Caco-2 (cell line): ENCODE results near the gene FUT8. TPM values are rescaled to one million over a fixed set of nuclear protein-coding genes. Genes with fewer than 3 reads are reported as not detected.

Source experiments
- BruUV-seq: library from RNA; stranded (reverse); fragments of 400-500 nt; replicated peaks from 2 replicates; lab custom pipeline; 2021; lab: Mats Ljungman, UMichigan
- CTCF ChIA-PET: fragments of 300-600 bp; sonication (Branson Sonifier 250); formaldehyde crosslinking; loops from one replicate; lab custom pipeline; 2022; ENCODE audit warnings: antibody characterized with exemption; lab: Charles Lee
- POLR2A ChIA-PET: fragments of 300-600 bp; sonication (Branson Sonifier 250); formaldehyde crosslinking; loops from one replicate; lab custom pipeline; 2022; ENCODE audit warnings: antibody characterized with exemption; lab: Charles Lee
- DNase-seq, 2 experiments: peaks; one replicate each; pipeline versions ENCODE4 v3.0.0 to v3.0.0-alpha.2; 2020 to 2022
- H3K27me3 ChIP-seq: replicated peaks from 2 replicates; pipeline ENCODE4 v1.6.0; 2011; ENCODE audit warnings: low read length; ENCODE audit not compliant: control insufficient read depth, insufficient read depth
- H3K36me3 ChIP-seq: 2 replicates; pipeline ENCODE4 v1.5.1; 2011; ENCODE audit warnings: low read length; ENCODE audit not compliant: control insufficient read depth, insufficient read depth
- H3K4me1 ChIP-seq: fragments of 250-450 bp; sonication (Bioruptor Pico); 2 replicates; pipeline ENCODE4 v1.5.1; 2020; ENCODE audit warnings: mild to moderate bottlenecking
- H3K4me3 ChIP-seq: 2 replicates; pipeline ENCODE4 v1.5.1; 2011; ENCODE audit warnings: low read depth, mild to moderate bottlenecking, control low read depth, low read length
- H3K9me3 ChIP-seq: fragments of 250-450 bp; sonication (Bioruptor Pico); 2 replicates; pipeline ENCODE4 v1.5.1; 2020; ENCODE audit warnings: mild to moderate bottlenecking, moderate library complexity
- H3K27ac Mint-ChIP-seq: one replicate; pipeline ENCODE4 v1.8.0; 2022; ENCODE audit warnings: mixed read lengths; ENCODE audit not compliant: unreplicated experiment
- H3K27me3 Mint-ChIP-seq: one replicate; pipeline ENCODE4 v1.8.0; 2022; ENCODE audit warnings: mixed read lengths; ENCODE audit not compliant: insufficient read depth, unreplicated experiment
- H3K36me3 Mint-ChIP-seq: one replicate; pipeline ENCODE4 v1.8.0; 2022; ENCODE audit warnings: mild to moderate bottlenecking, mixed read lengths; ENCODE audit not compliant: insufficient read depth, unreplicated experiment
- H3K4me1 Mint-ChIP-seq: one replicate; pipeline ENCODE4 v1.8.0; 2022; ENCODE audit warnings: low read depth, mixed read lengths; ENCODE audit not compliant: unreplicated experiment
- H3K4me3 Mint-ChIP-seq: one replicate; pipeline ENCODE4 v1.8.0; 2022; ENCODE audit warnings: mild to moderate bottlenecking, moderate library complexity, mixed read lengths; ENCODE audit not compliant: unreplicated experiment
- H3K9me3 Mint-ChIP-seq: one replicate; pipeline ENCODE4 v1.8.0; 2022; ENCODE audit warnings: mixed read lengths; ENCODE audit not compliant: unreplicated experiment
- CTCF ChIP-seq, 2 experiments: fragments of 200-600 bp in 1 of 2; IDR thresholded peaks; 1 replicate in 1 of 2; 2 replicates in 1 of 2; pipeline versions ENCODE4 v1.5.1 to v1.8.0; 2011 to 2022; ENCODE audit warnings: antibody characterized with exemption in 1 of 2, control low read depth in 1 of 2, inconsistent platforms in 1 of 2, low read depth in 1 of 2, low read length in 1 of 2, mild to moderate bottlenecking in 1 of 2, moderate library complexity in 1 of 2; ENCODE audit not compliant: insufficient read depth in 1 of 2, severe bottlenecking in 1 of 2, unreplicated experiment in 1 of 2
- intact Hi-C: fragments of 100-400 bp; cut with micrococcal nuclease; formaldehyde crosslinking; loops from one replicate; pipeline ENCODE4 v1.10.0; 2022; ENCODE audit not compliant: unreplicated experiment
- total RNA-seq: library from RNA; stranded (reverse); gene quantifications from 2 replicates; pipeline ENCODE4 v1.2.3, GENCODE V29; 2022

The FUT8 gene
- total RNA-seq, 1 experiment from 2014 or later: 67.1 TPM

- no peak for DNase-seq
- Mint-ChIP-seq H3K9me3 (no peaks in the 10 kb centered on the region), H3K27me3 (no peaks in the 10 kb centered on the region), H3K36me3 (no peaks in the 10 kb centered on the region), H3K4me1 (no peaks in the 10 kb centered on the region), H3K27ac (no peak overlapping the region), H3K4me3 (no peak overlapping the region)
- no peak overlapping the region for H3K4me3 ChIP-seq
- no peak for TF ChIP-seq CTCF (IDR thresholded peaks at IDR 0.05; ENCODE audit: insufficient read depth in 1 of 2, low read depth in 1 of 2, low read length in 1 of 2, severe bottlenecking in 1 of 2, unreplicated experiment in 1 of 2)
- no peaks in the 10 kb centered on the region for H3K27me3 ChIP-seq
- H3K4me1 ChIP-seq: no peaks in the 10 kb centered on the region
- no peaks in the 10 kb centered on the region for H3K9me3 ChIP-seq
- H3K36me3 ChIP-seq: no peaks in the 10 kb centered on the region
- no TSS peak for BruUV-seq
- CTCF ChIA-PET: no interaction called here
- intact Hi-C loops: no loop called here
- POLR2A ChIA-PET: no interaction called here
These were observed 169.3 kb downstream of the FUT8 start for GRCh38 chr14:65581799-65582198.

GRCh38 chr14:65585216-65585615 is 172.7 kb downstream of the FUT8 start:
- Mint-ChIP-seq H3K9me3 (no peaks in the 10 kb centered on the region), H3K4me3 (no peak overlapping the region), H3K4me1 (peaks cover 8% of the 10 kb centered on the region), H3K27ac (no peak overlapping the region), H3K27me3 (no peaks in the 10 kb centered on the region), H3K36me3 (peaks cover 6% of the 10 kb centered on the region)
- H3K27me3 ChIP-seq: no peaks in the 10 kb centered on the region
- ChIA-PET POLR2A (no interaction called here), CTCF (no interaction called here)
- no peak for DNase-seq
- no peak for TF ChIP-seq CTCF (IDR thresholded peaks at IDR 0.05; ENCODE audit: insufficient read depth in 1 of 2, low read depth in 1 of 2, low read length in 1 of 2, severe bottlenecking in 1 of 2, unreplicated experiment in 1 of 2)
- no peaks in the 10 kb centered on the region for H3K4me1 ChIP-seq
- no peaks in the 10 kb centered on the region for H3K9me3 ChIP-seq
- H3K36me3 ChIP-seq: no peaks in the 10 kb centered on the region
- intact Hi-C loops: no loop called here
- no TSS peak for BruUV-seq
- no peak overlapping the region for H3K4me3 ChIP-seq

- ChIA-PET POLR2A (no interaction called here), CTCF (no interaction called here)
- H3K9me3 ChIP-seq: no peaks in the 10 kb centered on the region
- no peaks in the 10 kb centered on the region for H3K27me3 ChIP-seq
- Mint-ChIP-seq H3K27me3 (no peaks in the 10 kb centered on the region), H3K9me3 (no peaks in the 10 kb centered on the region), H3K36me3 (peaks cover 6% of the 10 kb centered on the region), H3K27ac (no peak overlapping the region), H3K4me3 (no peak overlapping the region), H3K4me1 (peaks cover 8% of the 10 kb centered on the region)
- intact Hi-C loops: no loop called here
- 0 out of 2 replicates have a peak, but pooled peaks cover under 1% of the 10 kb centered on the region for H3K4me1 ChIP-seq
- TF ChIP-seq CTCF (IDR thresholded peaks at IDR 0.05; ENCODE audit: insufficient read depth in 1 of 2, low read depth in 1 of 2, low read length in 1 of 2, severe bottlenecking in 1 of 2, unreplicated experiment in 1 of 2): no peak
- BruUV-seq: no TSS peak
- no peak overlapping the region for H3K4me3 ChIP-seq
- DNase-seq: no peak
- H3K36me3 ChIP-seq: no peaks in the 10 kb centered on the region
These were observed 176.1 kb downstream of the FUT8 start for GRCh38 chr14:65588426-65589140.
